HG03103 (cell line): ENCODE results near the gene TEDC1.

ENCODE experiments used
- ATAC-seq: cut with Tn5 transposase; IDR thresholded peaks from one replicate; pipeline ENCODE4 v1.9.1; 2021; ENCODE audit warnings: low read depth; ENCODE audit not compliant: unreplicated experiment

The TEDC1 gene

GRCh38 chr14:105483300-105484068, 7.6 kb upstream of the TEDC1 start:
- ATAC-seq: no peak

GRCh38 chr14:105484069-105484996, 6.7 kb upstream of the TEDC1 start:
- no peak for ATAC-seq

GRCh38 chr14:105484997-105485393, 6.1 kb upstream of the TEDC1 start:
- ATAC-seq: no peak

GRCh38 chr14:105485739-105486162, 5.3 kb upstream of the TEDC1 start:
- no peak for ATAC-seq

GRCh38 chr14:105486163-105486973, 4.7 kb upstream of the TEDC1 start, which contains the start of gene CRIP1:
Gene CRIP1, plus strand, starts transcription at chr14:105486886. Its CDS starts 374 bp downstream, at chr14:105487260.
- ATAC-seq: no peak

GRCh38 chr14:105486974-105487448, 4.0 kb upstream of the TEDC1 start:
- ATAC-seq: no peak

GRCh38 chr14:105487449-105487985, 3.5 kb upstream of the TEDC1 start:
- ATAC-seq: no peak

- no peak for ATAC-seq
Observed at GRCh38 chr14:105487986-105488777, 2.9 kb upstream of the TEDC1 start.

GRCh38 chr14:105488781-105489541, 2.1 kb upstream of the TEDC1 start:
- no peak for ATAC-seq

- no peak for ATAC-seq
Observed at GRCh38 chr14:105489542-105490266, 1.3 kb upstream of the TEDC1 start.

GRCh38 chr14:105490267-105490571, 827 bp upstream of the TEDC1 start:
- ATAC-seq: no peak

GRCh38 chr14:105491366-105491973, 424 bp downstream of the TEDC1 start:
- ATAC-seq: no peak

GRCh38 chr14:105492031-105492970, 1.3 kb downstream of the TEDC1 start:
- no peak for ATAC-seq

GRCh38 chr14:105492971-105493871, 2.2 kb downstream of the TEDC1 start:
- no peak for ATAC-seq

- no peak for ATAC-seq
Observed at GRCh38 chr14:105493921-105494605, 3.0 kb downstream of the TEDC1 start.
